HepG2 (cell line): ENCODE data around the gene TNP2. TPM values are rescaled to one million over a fixed set of nuclear protein-coding genes. Genes with fewer than 3 reads are reported as not detected.
A peak's percentile ranks its signal among the peaks of the same experiment; 100 is the strongest.

Experiments used
- ATAC-seq: fragments of 200-7000 bp; cut with Tn5 transposase; 3 replicates; pipeline ENCODE4 v1.9.1; 2020; ENCODE audit warnings: mild to moderate bottlenecking, moderate library complexity
- BruUV-seq: library from RNA; stranded (reverse); fragments of 400-500 nt; replicated peaks from 2 replicates; lab custom pipeline; 2021; lab: Mats Ljungman, UMichigan
- CTCF ChIA-PET: fragments of 300-600 bp; formaldehyde crosslinking; extraction: SDS; loops from one replicate; lab custom pipeline; 2021; ENCODE audit warnings: low total read pairs, inconsistent platforms, low intra/inter-chr PET ratio; lab: Yijun Ruan, JAX
- POLR2A ChIA-PET: fragments of 350-600 bp; sonication (Branson Sonifier 250); formaldehyde crosslinking; loops from one replicate; lab custom pipeline; 2020; ENCODE audit warnings: antibody characterized with exemption, inconsistent platforms; lab: Yijun Ruan, JAX
- DNase-seq: peaks from one replicate; pipeline ENCODE4 v3.0.0-alpha.2; 2015; ENCODE audit warnings: low spot score
- FAIRE-seq: peaks from 3 replicates; lab custom pipeline; 2011; peaks lifted over from hg19 to GRCh38; lab: Jason Lieb, UNC
- H2AFZ ChIP-seq: one replicate; pipeline ENCODE4 v1.6.1; 2011; ENCODE audit warnings: low read length, inconsistent platforms
- H3K27ac ChIP-seq: fragments of 300-600 bp; 3 replicates; pipeline ENCODE4 v1.8.0; 2011; ENCODE audit warnings: mixed run types, mild to moderate bottlenecking, mixed read lengths, low read length, inconsistent platforms; ENCODE audit not compliant: insufficient read depth; ENCODE audit errors: extremely low read length
- H3K27me3 ChIP-seq, 2 experiments: fragments of 200-600 bp in 1 of 2; 2 replicates in 1 of 2; 3 replicates in 1 of 2; pipeline versions ENCODE4 v1.6.0 to v1.8.0; 2011; ENCODE audit warnings: low read length in 2 of 2, mild to moderate bottlenecking in 2 of 2, moderate library complexity in 2 of 2, inconsistent platforms in 1 of 2; ENCODE audit not compliant: insufficient read depth in 2 of 2, control insufficient read depth in 1 of 2
- H3K36me3 ChIP-seq, 2 experiments: fragments of 200-600 bp in 1 of 2; replicated peaks in 1 of 2; 2 replicates in 1 of 2; 3 replicates in 1 of 2; pipeline versions ENCODE4 v1.5.1 to v1.8.0; 2011; ENCODE audit warnings: low read length in 2 of 2, inconsistent platforms in 1 of 2; ENCODE audit not compliant: insufficient read depth in 2 of 2, control insufficient read depth in 1 of 2
- H3K4me1 ChIP-seq: 2 replicates; pipeline ENCODE4 v1.5.1; 2012; ENCODE audit warnings: low read length, inconsistent platforms; ENCODE audit not compliant: insufficient read depth
- H3K4me2 ChIP-seq: 2 replicates; pipeline ENCODE4 v1.6.0; 2011; ENCODE audit warnings: low read depth, low read length, inconsistent platforms
- H3K4me3 ChIP-seq, 3 experiments: fragments of 200-600 bp in 1 of 3; sonication (generic), shearing (Covaris generic) in 1 of 3; replicated peaks in 1 of 3; 2 replicates each; pipeline ENCODE4 v1.5.1; 2011 to 2016; ENCODE audit warnings: low read length in 3 of 3, inconsistent platforms in 2 of 3, low read depth in 2 of 3, mild to moderate bottlenecking in 2 of 3, control low read depth in 1 of 3, mixed read lengths in 1 of 3; ENCODE audit not compliant: insufficient read depth in 1 of 3
- H3K79me2 ChIP-seq: one replicate; pipeline ENCODE4 v1.6.1; 2011; ENCODE audit warnings: low read length, inconsistent platforms; ENCODE audit not compliant: insufficient read depth
- H3K9ac ChIP-seq: 2 replicates; pipeline ENCODE4 v1.6.0; 2011; ENCODE audit warnings: mild to moderate bottlenecking, low read depth, low read length, inconsistent platforms; ENCODE audit not compliant: insufficient read depth
- H3K9me3 ChIP-seq: 2 replicates; pipeline ENCODE4 v1.5.1; 2012; ENCODE audit warnings: mild to moderate bottlenecking, low read length
- H4K20me1 ChIP-seq: 2 replicates; pipeline ENCODE4 v1.6.0; 2011; ENCODE audit warnings: inconsistent platforms, mild to moderate bottlenecking, low read length, moderate library complexity; ENCODE audit not compliant: insufficient read depth
- DR1 ChIP-seq: sonication (generic); formaldehyde crosslinking; IDR thresholded peaks from 2 replicates; pipeline ENCODE4 v1.8.0; 2021; ENCODE audit warnings: mild to moderate bottlenecking, missing genetic modification reagents, inconsistent platforms
- FOSL2 ChIP-seq: sonication (generic); formaldehyde crosslinking; IDR thresholded peaks from 2 replicates; pipeline ENCODE4 v1.4.0; 2020; ENCODE audit warnings: missing genetic modification reagents
- HIVEP1 ChIP-seq: sonication (generic); formaldehyde crosslinking; IDR thresholded peaks from 2 replicates; pipeline ENCODE4 v1.4.0; 2020; ENCODE audit warnings: mild to moderate bottlenecking, missing genetic modification reagents
- HNRNPUL1 ChIP-seq: fragments of 200-400 bp; formaldehyde crosslinking; IDR thresholded peaks from 2 replicates; pipeline ENCODE4 v1.6.1; 2017; ENCODE audit warnings: low read depth, mild to moderate bottlenecking, low read length, moderate library complexity
- MED8 ChIP-seq: sonication (generic); formaldehyde crosslinking; IDR thresholded peaks from 2 replicates; pipeline ENCODE4 v1.8.1; 2023; ENCODE audit warnings: mild to moderate bottlenecking, missing genetic modification reagents; ENCODE audit not compliant: insufficient replicate concordance
- STAG1 ChIP-seq: sonication (generic); formaldehyde crosslinking; IDR thresholded peaks from 2 replicates; pipeline ENCODE4 v1.4.0; 2020; ENCODE audit warnings: missing genetic modification reagents
- ZBTB38 ChIP-seq: sonication (generic); formaldehyde crosslinking; IDR thresholded peaks from 2 replicates; pipeline ENCODE4 v1.5.1; 2020; ENCODE audit warnings: mild to moderate bottlenecking, missing genetic modification reagents
- WGBS: methylation state at CpG from one replicate; pipeline ENCODE4 v1.1.6; 2017; ENCODE audit warnings: low lambda C conversion rate; 5-methylcytosine and 5-hydroxymethylcytosine counted together
- in situ Hi-C: cut with HindIII; loops from 2 replicates; pipeline ENCODE4 v1.10.0; 2017; ENCODE audit warnings: low pct_unique_long_range_greater_than_20kb; ENCODE audit not compliant: extremely low pct_ligation_motif_present
- intact Hi-C: fragments of 100-400 bp; cut with micrococcal nuclease; formaldehyde crosslinking; loops from one replicate; pipeline ENCODE4 v1.10.0; 2022; ENCODE audit not compliant: unreplicated experiment
- polyA plus RNA-seq, 8 experiments: library from polyadenylated mRNA; depleted of rRNA in 3 of 8; stranded (reverse) in 7 of 8; unstranded in 1 of 8; fragments of >200 nt; fragmentation: Illumina TruSeq in 4 of 8; extraction: Trizol in 4 of 8; gene quantifications; 2 replicates each; pipeline versions ENCODE4 v1.2.1 to v1.2.3, GENCODE V29; 2011 to 2016; ENCODE audit warnings: low read depth in 4 of 8, missing spikeins in 1 of 8, mixed read lengths in 1 of 8; ENCODE audit not compliant: insufficient read depth in 1 of 8
- total RNA-seq, 5 experiments: library from RNA; depleted of rRNA; stranded (reverse); fragments of >200 nt; fragmentation: Illumina TruSeq; extraction: Trizol; gene quantifications; 2 replicates each; pipeline ENCODE4 v1.2.3, GENCODE V29; 2016; ENCODE audit warnings: low read depth in 1 of 5
- TF ChIP-seq, protein P1 (sequence below): sonication (generic); formaldehyde crosslinking; IDR thresholded peaks from 2 replicates; pipeline ENCODE4 v1.4.0; 2020; ENCODE audit warnings: low read depth, mild to moderate bottlenecking, missing genetic modification reagents
- TF ChIP-seq, protein P2 (sequence below): sonication (generic); formaldehyde crosslinking; IDR thresholded peaks from 2 replicates; pipeline ENCODE4 v1.9.0; 2021; ENCODE audit warnings: missing genetic modification reagents, mild to moderate bottlenecking, borderline replicate concordance
- TF ChIP-seq, protein P3 (sequence below): sonication (generic); formaldehyde crosslinking; conservative IDR thresholded peaks from 2 replicates; pipeline ENCODE4 v1.8.0; 2022; ENCODE audit warnings: mild to moderate bottlenecking, moderate library complexity, missing genetic modification reagents
- TF ChIP-seq, protein P4 (sequence below): IDR thresholded peaks from 2 replicates; pipeline ENCODE4 v1.6.1; 2016; ENCODE audit warnings: control low read depth
- TF ChIP-seq, protein P5 (sequence below): sonication (generic); formaldehyde crosslinking; IDR thresholded peaks from 2 replicates; pipeline ENCODE4 v1.5.0; 2020; ENCODE audit warnings: mild to moderate bottlenecking, missing genetic modification reagents

The TNP2 gene
- total and polyA plus RNA-seq, 2 of the 13 experiments (the other 11 are each of a cell fraction or from before 2014, with no cell fraction given) = not detected

DNA sequence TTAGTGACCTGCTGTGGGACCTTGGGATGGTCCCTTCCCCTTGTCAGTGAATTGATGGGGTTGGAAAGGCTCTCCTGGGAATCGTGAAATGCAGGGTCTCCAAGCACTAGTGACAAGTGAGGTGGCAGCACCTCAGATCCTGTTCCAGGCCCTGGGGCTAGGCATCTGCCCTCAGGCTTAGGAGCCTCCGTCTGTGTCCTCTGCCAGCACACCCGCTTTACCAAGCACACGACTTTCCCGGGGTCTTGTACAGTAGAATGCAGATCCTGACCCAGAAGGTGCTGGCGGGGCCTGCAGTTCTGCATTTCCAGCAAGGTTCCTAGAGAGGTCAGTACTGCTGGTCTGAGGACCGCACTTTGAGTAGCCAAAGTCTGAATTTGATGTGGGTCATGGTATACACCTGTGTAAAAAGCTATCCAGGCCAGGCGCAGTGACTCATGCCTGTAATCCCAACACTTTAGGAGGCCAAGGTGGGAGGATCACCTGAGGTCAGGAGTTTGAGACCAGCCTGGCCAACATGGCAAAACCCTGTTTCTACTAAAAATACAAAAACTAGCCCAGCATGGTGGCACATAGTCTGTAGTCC, 45.3 kb upstream of the TNP2 start:
- H3K36me3 ChIP-seq = no peaks in the 10 kb centered on the region
- H3K27ac ChIP-seq = peak overlapping the region; percentile 88
- ATAC-seq (no peak), FAIRE-seq (no peak), DNase-seq (no peak)
- in situ Hi-C loops (no loop called here), intact Hi-C loops (no loop called here)
- no peak overlapping the region for H3K9ac ChIP-seq
- ChIA-PET CTCF (no interaction called here), POLR2A (interaction anchor here (1.1 to 7.4 kb wide), 4 partner anchors 16 to 73 kb away, joined by 3 to 234 read pairs (median 49); partner anchors contain the start of genes PRM2 and SOCS1)
- no peaks in the 10 kb centered on the region for H3K79me2 ChIP-seq
- H4K20me1 ChIP-seq = no peaks in the 10 kb centered on the region
- no peak overlapping the region for H2AFZ ChIP-seq
- peaks cover 62% of the 10 kb centered on the region for H3K4me1 ChIP-seq
- 0 out of 2 replicates have a peak overlapping the region, but pooled peaks have one; percentile 30 for H3K4me2 ChIP-seq
- 90% methylated on average over 7 of the region's 8 CpGs for WGBS
- no peak overlapping the region for H3K4me3 ChIP-seq
- no TSS peak for BruUV-seq
- no peaks in the 10 kb centered on the region for H3K27me3 ChIP-seq
- no peaks in the 10 kb centered on the region for H3K9me3 ChIP-seq
- TF ChIP-seq FOSL2 (CRISPR knock-in tag) (peak; percentile 60; the same call in 1 of the 2 replicates), HNRNPUL1 (no peak), STAG1 (CRISPR knock-in tag) (no peak), ZBTB38 (CRISPR knock-in tag) (peak; percentile 78; the same call in 1 of the 2 replicates), MED8 (no peak), DR1 (CRISPR knock-in tag) (no peak), HIVEP1 (CRISPR knock-in tag) (no peak)
- TF ChIP-seq, protein P1, sequence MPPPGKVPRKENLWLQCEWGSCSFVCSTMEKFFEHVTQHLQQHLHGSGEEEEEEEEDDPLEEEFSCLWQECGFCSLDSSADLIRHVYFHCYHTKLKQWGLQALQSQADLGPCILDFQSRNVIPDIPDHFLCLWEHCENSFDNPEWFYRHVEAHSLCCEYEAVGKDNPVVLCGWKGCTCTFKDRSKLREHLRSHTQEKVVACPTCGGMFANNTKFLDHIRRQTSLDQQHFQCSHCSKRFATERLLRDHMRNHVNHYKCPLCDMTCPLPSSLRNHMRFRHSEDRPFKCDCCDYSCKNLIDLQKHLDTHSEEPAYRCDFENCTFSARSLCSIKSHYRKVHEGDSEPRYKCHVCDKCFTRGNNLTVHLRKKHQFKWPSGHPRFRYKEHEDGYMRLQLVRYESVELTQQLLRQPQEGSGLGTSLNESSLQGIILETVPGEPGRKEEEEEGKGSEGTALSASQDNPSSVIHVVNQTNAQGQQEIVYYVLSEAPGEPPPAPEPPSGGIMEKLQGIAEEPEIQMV (CRISPR knock-in tag) = 0 out of 2 replicates have a peak, but pooled peaks have one; percentile 16
- TF ChIP-seq, protein P2, sequence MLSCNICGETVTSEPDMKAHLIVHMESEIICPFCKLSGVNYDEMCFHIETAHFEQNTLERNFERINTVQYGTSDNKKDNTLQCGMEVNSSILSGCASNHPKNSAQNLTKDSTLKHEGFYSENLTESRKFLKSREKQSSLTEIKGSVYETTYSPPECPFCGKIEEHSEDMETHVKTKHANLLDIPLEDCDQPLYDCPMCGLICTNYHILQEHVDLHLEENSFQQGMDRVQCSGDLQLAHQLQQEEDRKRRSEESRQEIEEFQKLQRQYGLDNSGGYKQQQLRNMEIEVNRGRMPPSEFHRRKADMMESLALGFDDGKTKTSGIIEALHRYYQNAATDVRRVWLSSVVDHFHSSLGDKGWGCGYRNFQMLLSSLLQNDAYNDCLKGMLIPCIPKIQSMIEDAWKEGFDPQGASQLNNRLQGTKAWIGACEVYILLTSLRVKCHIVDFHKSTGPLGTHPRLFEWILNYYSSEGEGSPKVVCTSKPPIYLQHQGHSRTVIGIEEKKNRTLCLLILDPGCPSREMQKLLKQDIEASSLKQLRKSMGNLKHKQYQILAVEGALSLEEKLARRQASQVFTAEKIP (CRISPR knock-in tag) = no peak
- TF ChIP-seq, protein P3, sequence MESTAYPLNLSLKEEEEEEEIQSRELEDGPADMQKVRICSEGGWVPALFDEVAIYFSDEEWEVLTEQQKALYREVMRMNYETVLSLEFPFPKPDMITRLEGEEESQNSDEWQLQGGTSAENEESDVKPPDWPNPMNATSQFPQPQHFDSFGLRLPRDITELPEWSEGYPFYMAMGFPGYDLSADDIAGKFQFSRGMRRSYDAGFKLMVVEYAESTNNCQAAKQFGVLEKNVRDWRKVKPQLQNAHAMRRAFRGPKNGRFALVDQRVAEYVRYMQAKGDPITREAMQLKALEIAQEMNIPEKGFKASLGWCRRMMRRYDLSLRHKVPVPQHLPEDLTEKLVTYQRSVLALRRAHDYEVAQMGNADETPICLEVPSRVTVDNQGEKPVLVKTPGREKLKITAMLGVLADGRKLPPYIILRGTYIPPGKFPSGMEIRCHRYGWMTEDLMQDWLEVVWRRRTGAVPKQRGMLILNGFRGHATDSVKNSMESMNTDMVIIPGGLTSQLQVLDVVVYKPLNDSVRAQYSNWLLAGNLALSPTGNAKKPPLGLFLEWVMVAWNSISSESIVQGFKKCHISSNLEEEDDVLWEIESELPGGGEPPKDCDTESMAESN = 0 out of 2 replicates have a peak, but pooled peaks have one; percentile 31
- TF ChIP-seq, protein P4, sequence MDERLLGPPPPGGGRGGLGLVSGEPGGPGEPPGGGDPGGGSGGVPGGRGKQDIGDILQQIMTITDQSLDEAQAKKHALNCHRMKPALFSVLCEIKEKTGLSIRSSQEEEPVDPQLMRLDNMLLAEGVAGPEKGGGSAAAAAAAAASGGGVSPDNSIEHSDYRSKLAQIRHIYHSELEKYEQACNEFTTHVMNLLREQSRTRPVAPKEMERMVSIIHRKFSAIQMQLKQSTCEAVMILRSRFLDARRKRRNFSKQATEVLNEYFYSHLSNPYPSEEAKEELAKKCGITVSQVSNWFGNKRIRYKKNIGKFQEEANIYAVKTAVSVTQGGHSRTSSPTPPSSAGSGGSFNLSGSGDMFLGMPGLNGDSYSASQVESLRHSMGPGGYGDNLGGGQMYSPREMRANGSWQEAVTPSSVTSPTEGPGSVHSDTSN (CRISPR knock-in tag) = 0 out of 2 replicates have a peak, but pooled peaks have one; percentile 17
- TF ChIP-seq, protein P5, sequence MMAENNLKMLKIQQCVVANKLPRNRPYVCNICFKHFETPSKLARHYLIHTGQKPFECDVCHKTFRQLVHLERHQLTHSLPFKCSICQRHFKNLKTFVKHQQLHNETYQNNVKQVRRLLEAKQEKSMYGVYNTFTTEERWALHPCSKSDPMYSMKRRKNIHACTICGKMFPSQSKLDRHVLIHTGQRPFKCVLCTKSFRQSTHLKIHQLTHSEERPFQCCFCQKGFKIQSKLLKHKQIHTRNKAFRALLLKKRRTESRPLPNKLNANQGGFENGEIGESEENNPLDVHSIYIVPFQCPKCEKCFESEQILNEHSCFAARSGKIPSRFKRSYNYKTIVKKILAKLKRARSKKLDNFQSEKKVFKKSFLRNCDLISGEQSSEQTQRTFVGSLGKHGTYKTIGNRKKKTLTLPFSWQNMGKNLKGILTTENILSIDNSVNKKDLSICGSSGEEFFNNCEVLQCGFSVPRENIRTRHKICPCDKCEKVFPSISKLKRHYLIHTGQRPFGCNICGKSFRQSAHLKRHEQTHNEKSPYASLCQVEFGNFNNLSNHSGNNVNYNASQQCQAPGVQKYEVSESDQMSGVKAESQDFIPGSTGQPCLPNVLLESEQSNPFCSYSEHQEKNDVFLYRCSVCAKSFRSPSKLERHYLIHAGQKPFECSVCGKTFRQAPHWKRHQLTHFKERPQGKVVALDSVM (CRISPR knock-in tag) = peak; percentile 75
